ENCODE results near the gene MICB.
"Not testable (repeated sequence)": the region's sequence is repeated elsewhere in the genome, so short reads cannot be mapped to it uniquely, and the experiment has no call there.

DNA sequence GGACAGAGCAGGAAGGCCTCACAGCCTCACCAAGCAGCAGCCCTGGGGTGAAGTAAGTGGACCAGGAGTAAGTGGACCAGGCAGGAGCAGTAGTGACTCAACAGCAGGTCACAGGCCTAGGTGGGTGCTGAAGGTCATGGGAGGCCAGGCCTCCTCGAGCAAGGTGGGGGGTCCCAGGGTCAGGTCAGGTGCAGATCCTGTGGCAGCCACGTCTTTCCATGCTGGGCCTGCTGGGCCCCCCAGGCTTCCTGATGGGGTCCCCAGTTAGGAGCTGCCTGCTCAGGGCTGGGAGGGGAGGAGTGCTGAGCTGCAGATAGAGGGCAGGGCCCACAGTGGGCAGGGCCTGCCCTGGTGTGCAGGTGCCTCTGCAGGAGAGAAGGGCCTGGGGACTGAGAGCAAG, 11.1 kb downstream of the MICB start:
- TF ChIP-seq, protein P1, sequence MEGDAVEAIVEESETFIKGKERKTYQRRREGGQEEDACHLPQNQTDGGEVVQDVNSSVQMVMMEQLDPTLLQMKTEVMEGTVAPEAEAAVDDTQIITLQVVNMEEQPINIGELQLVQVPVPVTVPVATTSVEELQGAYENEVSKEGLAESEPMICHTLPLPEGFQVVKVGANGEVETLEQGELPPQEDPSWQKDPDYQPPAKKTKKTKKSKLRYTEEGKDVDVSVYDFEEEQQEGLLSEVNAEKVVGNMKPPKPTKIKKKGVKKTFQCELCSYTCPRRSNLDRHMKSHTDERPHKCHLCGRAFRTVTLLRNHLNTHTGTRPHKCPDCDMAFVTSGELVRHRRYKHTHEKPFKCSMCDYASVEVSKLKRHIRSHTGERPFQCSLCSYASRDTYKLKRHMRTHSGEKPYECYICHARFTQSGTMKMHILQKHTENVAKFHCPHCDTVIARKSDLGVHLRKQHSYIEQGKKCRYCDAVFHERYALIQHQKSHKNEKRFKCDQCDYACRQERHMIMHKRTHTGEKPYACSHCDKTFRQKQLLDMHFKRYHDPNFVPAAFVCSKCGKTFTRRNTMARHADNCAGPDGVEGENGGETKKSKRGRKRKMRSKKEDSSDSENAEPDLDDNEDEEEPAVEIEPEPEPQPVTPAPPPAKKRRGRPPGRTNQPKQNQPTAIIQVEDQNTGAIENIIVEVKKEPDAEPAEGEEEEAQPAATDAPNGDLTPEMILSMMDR (IDR thresholded peaks at IDR 0.05) = not testable (repeated sequence)
- TF ChIP-seq POLR2AphosphoS5 (IDR thresholded peaks at IDR 0.05) = not testable (repeated sequence)

All from sigmoid colon (tissue), 4 donors.